Measurements from ENCODE around the gene NCOR1.
"Not testable (repeated sequence)": the region's sequence is repeated elsewhere in the genome, so short reads cannot be mapped to it uniquely, and the experiment has no call there.

NCOR1 gene

GRCh38 chr17:16158714-16159113, 56.6 kb downstream of the NCOR1 start:
- H3K4me3 ChIP-seq (ENCODE audit: low read length in 2 of 2), result no peak overlapping the region
- no peak overlapping the region for H3K9ac ChIP-seq (ENCODE audit: low read depth in 1 of 2, low read length in 2 of 2)
- no peaks in the 10 kb centered on the region for H3K9me3 ChIP-seq (ENCODE audit: control insufficient read depth in 2 of 2, low read length in 2 of 2)
- H3K36me3 ChIP-seq (ENCODE audit: control insufficient read depth in 2 of 2, insufficient read depth in 2 of 2, low read length in 2 of 2), result peaks cover 24 to 30% of the 10 kb centered on the region in 2 donors
- no peaks in the 10 kb centered on the region for H3K27me3 ChIP-seq (ENCODE audit: control insufficient read depth in 2 of 2, insufficient read depth in 2 of 2, low read length in 2 of 2)
- H3K4me1 ChIP-seq (ENCODE audit: control insufficient read depth in 2 of 2, insufficient read depth in 2 of 2, low read length in 2 of 2), result no peaks in the 10 kb centered on the region
- H3K27ac ChIP-seq (ENCODE audit: low read depth in 2 of 2, low read length in 2 of 2), result no peak overlapping the region

GRCh38 chr17:16155536-16155935, 59.8 kb downstream of the NCOR1 start:
- H3K36me3 ChIP-seq (ENCODE audit: control insufficient read depth in 2 of 2, insufficient read depth in 2 of 2, low read length in 2 of 2), result peaks cover 38 to 45% of the 10 kb centered on the region in 2 donors
- H3K9ac ChIP-seq (ENCODE audit: low read depth in 1 of 2, low read length in 2 of 2), result no peak overlapping the region
- H3K27ac ChIP-seq (ENCODE audit: low read depth in 2 of 2, low read length in 2 of 2), result no peak overlapping the region
- H3K27me3 ChIP-seq (ENCODE audit: control insufficient read depth in 2 of 2, insufficient read depth in 2 of 2, low read length in 2 of 2), result no peaks in the 10 kb centered on the region
- H3K4me1 ChIP-seq (ENCODE audit: control insufficient read depth in 2 of 2, insufficient read depth in 2 of 2, low read length in 2 of 2), result no peaks in the 10 kb centered on the region
- H3K9me3 ChIP-seq (ENCODE audit: control insufficient read depth in 2 of 2, low read length in 2 of 2), result no peaks in the 10 kb centered on the region
- no peak overlapping the region for H3K4me3 ChIP-seq (ENCODE audit: low read length in 2 of 2)

- not testable (repeated sequence) for H3K27me3 ChIP-seq (ENCODE audit: control insufficient read depth in 2 of 2, insufficient read depth in 2 of 2, low read length in 2 of 2); H3K27ac ChIP-seq (ENCODE audit: low read depth in 2 of 2, low read length in 2 of 2); H3K4me3 ChIP-seq (ENCODE audit: low read length in 2 of 2); H3K9me3 ChIP-seq (ENCODE audit: control insufficient read depth in 2 of 2, low read length in 2 of 2); H3K4me1 ChIP-seq (ENCODE audit: control insufficient read depth in 2 of 2, insufficient read depth in 2 of 2, low read length in 2 of 2); H3K9ac ChIP-seq (ENCODE audit: low read depth in 1 of 2, low read length in 2 of 2)
- H3K36me3 ChIP-seq (ENCODE audit: control insufficient read depth in 2 of 2, insufficient read depth in 2 of 2, low read length in 2 of 2), result peaks cover 45 to 46% of the 10 kb centered on the region in 2 donors
These were observed 63.0 kb downstream of the NCOR1 start for GRCh38 chr17:16152326-16152725.

GRCh38 chr17:16150251-16150856, 65.0 kb downstream of the NCOR1 start:
- H3K27ac ChIP-seq (ENCODE audit: low read depth in 2 of 2, low read length in 2 of 2), result no peak overlapping the region
- H3K9ac ChIP-seq (ENCODE audit: low read depth in 1 of 2, low read length in 2 of 2), result no peak overlapping the region
- H3K9me3 ChIP-seq (ENCODE audit: control insufficient read depth in 2 of 2, low read length in 2 of 2), result no peaks in the 10 kb centered on the region
- no peaks in the 10 kb centered on the region for H3K27me3 ChIP-seq (ENCODE audit: control insufficient read depth in 2 of 2, insufficient read depth in 2 of 2, low read length in 2 of 2)
- H3K36me3 ChIP-seq (ENCODE audit: control insufficient read depth in 2 of 2, insufficient read depth in 2 of 2, low read length in 2 of 2), result peaks cover 40 to 50% of the 10 kb centered on the region in 2 donors
- no peaks in the 10 kb centered on the region for H3K4me1 ChIP-seq (ENCODE audit: control insufficient read depth in 2 of 2, insufficient read depth in 2 of 2, low read length in 2 of 2)
- no peak overlapping the region for H3K4me3 ChIP-seq (ENCODE audit: low read length in 2 of 2)

GRCh38 chr17:16148596-16148995, 66.7 kb downstream of the NCOR1 start:
- Histone ChIP-seq H3K36me3 (ENCODE audit: control insufficient read depth in 2 of 2, insufficient read depth in 2 of 2, low read length in 2 of 2) (peaks cover 31 to 44% of the 10 kb centered on the region in 2 donors), H3K27ac (ENCODE audit: low read depth in 2 of 2, low read length in 2 of 2) (no peak overlapping the region)

GRCh38 chr17:16145319-16145890, 69.9 kb downstream of the NCOR1 start:
- not testable (repeated sequence) for H3K9me3 ChIP-seq (ENCODE audit: control insufficient read depth in 2 of 2, low read length in 2 of 2); H3K27me3 ChIP-seq (ENCODE audit: control insufficient read depth in 2 of 2, insufficient read depth in 2 of 2, low read length in 2 of 2); H3K4me3 ChIP-seq (ENCODE audit: low read length in 2 of 2); H3K27ac ChIP-seq (ENCODE audit: low read depth in 2 of 2, low read length in 2 of 2); H3K4me1 ChIP-seq (ENCODE audit: control insufficient read depth in 2 of 2, insufficient read depth in 2 of 2, low read length in 2 of 2); H3K9ac ChIP-seq (ENCODE audit: low read depth in 1 of 2, low read length in 2 of 2)
- H3K36me3 ChIP-seq (ENCODE audit: control insufficient read depth in 2 of 2, insufficient read depth in 2 of 2, low read length in 2 of 2), result peaks cover 32 to 54% of the 10 kb centered on the region in 2 donors

More at GRCh38 chr17:16148596-16148995, 66.7 kb downstream of the NCOR1 start:
- no peaks in the 10 kb centered on the region for H3K4me1 ChIP-seq (ENCODE audit: control insufficient read depth in 2 of 2, insufficient read depth in 2 of 2, low read length in 2 of 2)
- no peak overlapping the region for H3K4me3 ChIP-seq (ENCODE audit: low read length in 2 of 2)
- H3K9me3 ChIP-seq (ENCODE audit: control insufficient read depth in 2 of 2, low read length in 2 of 2), result no peaks in the 10 kb centered on the region
- no peak overlapping the region for H3K9ac ChIP-seq (ENCODE audit: low read depth in 1 of 2, low read length in 2 of 2)
- no peaks in the 10 kb centered on the region for H3K27me3 ChIP-seq (ENCODE audit: control insufficient read depth in 2 of 2, insufficient read depth in 2 of 2, low read length in 2 of 2)

GRCh38 chr17:16141685-16142084, 73.6 kb downstream of the NCOR1 start:
- no peaks in the 10 kb centered on the region for H3K9me3 ChIP-seq (ENCODE audit: control insufficient read depth in 2 of 2, low read length in 2 of 2)
- H3K36me3 ChIP-seq (ENCODE audit: control insufficient read depth in 2 of 2, insufficient read depth in 2 of 2, low read length in 2 of 2), result peaks cover 37 to 48% of the 10 kb centered on the region in 2 donors
- H3K27me3 ChIP-seq (ENCODE audit: control insufficient read depth in 2 of 2, insufficient read depth in 2 of 2, low read length in 2 of 2), result no peaks in the 10 kb centered on the region
- H3K4me1 ChIP-seq (ENCODE audit: control insufficient read depth in 2 of 2, insufficient read depth in 2 of 2, low read length in 2 of 2), result no peaks in the 10 kb centered on the region
- H3K4me3 ChIP-seq (ENCODE audit: low read length in 2 of 2), result no peak overlapping the region
- no peak overlapping the region for H3K27ac ChIP-seq (ENCODE audit: low read depth in 2 of 2, low read length in 2 of 2)
- H3K9ac ChIP-seq (ENCODE audit: low read depth in 1 of 2, low read length in 2 of 2), result no peak overlapping the region

GRCh38 chr17:16140854-16141253, 74.5 kb downstream of the NCOR1 start:
- Histone ChIP-seq H3K4me3 (ENCODE audit: low read length in 2 of 2) (no peak overlapping the region), H3K9me3 (ENCODE audit: control insufficient read depth in 2 of 2, low read length in 2 of 2) (no peaks in the 10 kb centered on the region), H3K4me1 (ENCODE audit: control insufficient read depth in 2 of 2, insufficient read depth in 2 of 2, low read length in 2 of 2) (no peaks in the 10 kb centered on the region), H3K27ac (ENCODE audit: low read depth in 2 of 2, low read length in 2 of 2) (no peak overlapping the region), H3K9ac (ENCODE audit: low read depth in 1 of 2, low read length in 2 of 2) (no peak overlapping the region), H3K36me3 (ENCODE audit: control insufficient read depth in 2 of 2, insufficient read depth in 2 of 2, low read length in 2 of 2) (peaks cover 37 to 44% of the 10 kb centered on the region in 2 donors), H3K27me3 (ENCODE audit: control insufficient read depth in 2 of 2, insufficient read depth in 2 of 2, low read length in 2 of 2) (no peaks in the 10 kb centered on the region)

- no peaks in the 10 kb centered on the region for H3K4me1 ChIP-seq (ENCODE audit: control insufficient read depth in 2 of 2, insufficient read depth in 2 of 2, low read length in 2 of 2)
- no peaks in the 10 kb centered on the region for H3K27me3 ChIP-seq (ENCODE audit: control insufficient read depth in 2 of 2, insufficient read depth in 2 of 2, low read length in 2 of 2)
- H3K27ac ChIP-seq (ENCODE audit: low read depth in 2 of 2, low read length in 2 of 2), result no peak overlapping the region
- H3K9me3 ChIP-seq (ENCODE audit: control insufficient read depth in 2 of 2, low read length in 2 of 2), result no peaks in the 10 kb centered on the region
- peaks cover 38 to 56% of the 10 kb centered on the region in 2 donors for H3K36me3 ChIP-seq (ENCODE audit: control insufficient read depth in 2 of 2, insufficient read depth in 2 of 2, low read length in 2 of 2)
- H3K9ac ChIP-seq (ENCODE audit: low read depth in 1 of 2, low read length in 2 of 2), result no peak overlapping the region
- no peak overlapping the region for H3K4me3 ChIP-seq (ENCODE audit: low read length in 2 of 2)
These were observed 79.9 kb downstream of the NCOR1 start for GRCh38 chr17:16135461-16135860.

GRCh38 chr17:16131593-16131992, 83.7 kb downstream of the NCOR1 start:
- no peak overlapping the region for H3K4me3 ChIP-seq (ENCODE audit: low read length in 2 of 2)
- H3K9ac ChIP-seq (ENCODE audit: low read depth in 1 of 2, low read length in 2 of 2), result no peak overlapping the region
- no peaks in the 10 kb centered on the region for H3K9me3 ChIP-seq (ENCODE audit: control insufficient read depth in 2 of 2, low read length in 2 of 2)
- no peaks in the 10 kb centered on the region for H3K4me1 ChIP-seq (ENCODE audit: control insufficient read depth in 2 of 2, insufficient read depth in 2 of 2, low read length in 2 of 2)
- H3K27me3 ChIP-seq (ENCODE audit: control insufficient read depth in 2 of 2, insufficient read depth in 2 of 2, low read length in 2 of 2), result no peaks in the 10 kb centered on the region
- no peak overlapping the region for H3K27ac ChIP-seq (ENCODE audit: low read depth in 2 of 2, low read length in 2 of 2)
- H3K36me3 ChIP-seq (ENCODE audit: control insufficient read depth in 2 of 2, insufficient read depth in 2 of 2, low read length in 2 of 2), result peaks cover 43 to 65% of the 10 kb centered on the region in 2 donors
